GM18507 (cell line): ENCODE measurements around the gene KIRREL3.

ENCODE experiments used
- DNase-seq: peaks from one replicate; pipeline ENCODE4 v3.0.0; 2011; ENCODE audit warnings: low read depth; ENCODE audit not compliant: insufficient read length; ENCODE audit errors: extremely low spot score
- FAIRE-seq: peaks from 2 replicates; lab custom pipeline; 2011; peaks lifted over from hg19 to GRCh38; lab: Jason Lieb, UNC

The KIRREL3 gene

GRCh38 chr11:126999366-126999765, 1.2 kb downstream of the KIRREL3 start:
- FAIRE-seq, result no peak

DNA sequence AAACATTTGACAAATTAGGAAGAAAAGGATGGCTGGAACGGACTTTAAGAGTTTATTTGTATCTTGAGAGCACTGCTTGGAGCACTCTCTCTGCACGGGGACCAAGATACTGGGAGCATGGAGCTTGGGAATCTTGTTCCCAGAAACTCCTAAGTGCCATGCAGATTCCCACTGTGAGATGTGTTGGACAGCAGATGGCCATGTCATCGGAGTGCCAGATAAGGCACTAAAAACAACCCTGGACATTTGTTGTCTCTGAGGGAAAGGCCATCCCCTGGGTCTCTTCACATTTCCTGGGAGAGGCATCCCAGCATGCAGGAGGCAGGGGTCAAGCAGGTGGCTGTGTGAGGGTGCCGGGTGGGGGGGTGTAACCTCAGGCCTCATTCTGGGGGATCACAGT, 2.9 kb downstream of the KIRREL3 start:
- FAIRE-seq (no peak), DNase-seq (no peak)

More at GRCh38 chr11:126999366-126999765, 1.2 kb downstream of the KIRREL3 start:
- no peak for DNase-seq

- DNase-seq, result no peak
- no peak for FAIRE-seq
These were observed 3.4 kb downstream of the KIRREL3 start for GRCh38 chr11:126997196-126997595.

- FAIRE-seq (no peak), DNase-seq (no peak)
These were observed 4.3 kb downstream of the KIRREL3 start for GRCh38 chr11:126996036-126996804.

- FAIRE-seq, result no peak
- no peak for DNase-seq
These were observed 7.0 kb downstream of the KIRREL3 start for GRCh38 chr11:126993599-126993998.

DNA sequence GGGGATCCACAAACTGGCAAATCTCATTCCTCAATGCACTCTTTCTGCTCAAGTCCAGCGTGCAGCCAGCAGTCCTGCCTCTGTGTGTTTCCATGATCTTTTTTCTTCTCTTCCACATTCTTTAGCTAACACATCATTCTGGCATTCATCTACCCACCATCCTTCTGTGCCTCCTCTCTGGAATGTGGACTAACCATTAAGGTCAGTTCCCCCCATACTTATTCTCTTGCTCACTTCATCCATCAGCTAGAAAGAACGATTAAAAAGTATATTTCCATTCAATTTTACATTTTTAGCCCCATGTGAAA, 7.8 kb downstream of the KIRREL3 start:
- FAIRE-seq (no peak), DNase-seq (no peak)

GRCh38 chr11:126992065-126992803, 8.3 kb downstream of the KIRREL3 start:
- FAIRE-seq, result no peak
- DNase-seq, result no peak

GRCh38 chr11:126991596-126991995, 9.0 kb downstream of the KIRREL3 start:
- no peak for DNase-seq
- FAIRE-seq, result no peak

GRCh38 chr11:126990716-126991480, 9.7 kb downstream of the KIRREL3 start:
- DNase-seq (no peak), FAIRE-seq (no peak)

DNA sequence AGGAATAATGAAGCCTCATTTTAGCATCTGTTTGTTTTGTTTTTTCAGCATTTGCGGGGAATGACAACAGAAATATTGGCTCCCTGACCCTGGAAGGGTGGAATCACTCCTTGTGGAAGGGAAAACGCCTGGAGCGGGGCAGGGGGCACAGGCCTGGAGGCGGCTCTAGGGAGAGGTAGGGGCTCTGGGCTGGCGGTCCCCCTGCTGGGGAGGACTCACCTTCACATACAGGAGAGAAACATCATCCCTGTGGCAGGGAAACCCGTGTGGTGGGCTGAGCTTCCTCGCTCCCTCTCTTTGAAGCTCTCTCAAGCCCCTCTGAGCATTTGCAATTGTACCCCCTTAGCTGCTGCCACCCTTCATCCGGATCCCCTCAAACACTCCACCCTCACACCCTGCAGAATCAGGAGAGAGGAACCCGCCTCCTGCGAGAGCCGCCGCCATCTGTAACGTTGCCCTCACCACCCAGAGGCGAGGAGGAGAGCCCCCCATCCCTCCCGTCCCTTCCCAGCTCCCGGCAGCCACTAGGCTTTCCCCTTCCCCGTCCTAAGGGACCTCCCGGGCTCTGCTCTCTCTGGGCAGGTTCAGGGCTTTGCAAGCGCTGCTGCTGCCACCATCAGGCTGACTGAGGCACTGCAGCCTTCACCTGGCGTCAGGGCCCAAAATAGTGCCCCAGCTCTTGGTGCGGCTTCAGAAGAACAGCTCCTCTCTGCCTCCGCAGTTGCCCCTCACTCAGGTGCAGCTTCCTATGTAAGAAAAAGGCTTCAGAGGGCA, 10.4 kb downstream of the KIRREL3 start:
- DNase-seq (peak; percentile 60), FAIRE-seq (peak; percentile 86)

DNA sequence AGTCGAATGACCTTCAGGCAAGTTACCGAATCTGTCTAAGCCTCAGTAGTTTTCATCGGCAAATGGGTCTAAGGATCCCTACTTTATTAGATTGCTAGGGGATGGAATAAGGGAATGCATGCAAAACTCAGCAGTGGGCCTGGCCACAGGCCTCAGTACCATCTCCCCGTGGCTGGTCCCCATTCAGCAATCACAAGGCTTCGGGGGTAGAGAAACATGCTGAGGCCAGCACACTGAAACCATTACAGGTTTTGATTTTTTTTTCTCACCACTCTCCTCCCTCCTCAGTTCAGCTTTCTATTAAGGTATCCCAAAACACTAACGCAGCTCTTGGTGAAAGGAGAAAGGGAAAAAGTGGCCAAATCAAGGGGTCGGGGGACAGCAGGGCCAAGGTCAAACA, 11.9 kb downstream of the KIRREL3 start:
- DNase-seq, result no peak
- FAIRE-seq, result no peak

DNA sequence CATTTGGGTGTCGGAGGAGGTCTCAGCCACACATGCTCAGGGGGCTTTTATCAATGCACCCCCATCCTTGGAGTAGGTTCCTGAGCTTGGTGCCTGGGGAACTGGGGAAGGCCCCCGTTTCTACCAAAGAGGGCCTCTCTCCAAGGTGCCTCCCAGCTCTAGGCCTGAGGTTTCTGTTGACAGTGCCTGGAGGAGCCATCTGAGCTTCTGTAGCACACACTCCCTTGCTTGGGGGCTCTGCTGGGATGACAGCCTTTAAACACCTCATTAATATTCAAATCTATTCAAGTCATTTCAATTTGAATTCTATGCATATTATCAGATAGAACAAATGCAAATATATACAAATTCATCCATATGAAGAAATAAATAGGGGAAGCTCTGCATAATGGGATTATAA, 18.9 kb downstream of the KIRREL3 start:
- DNase-seq, result no peak
- FAIRE-seq, result no peak

DNA sequence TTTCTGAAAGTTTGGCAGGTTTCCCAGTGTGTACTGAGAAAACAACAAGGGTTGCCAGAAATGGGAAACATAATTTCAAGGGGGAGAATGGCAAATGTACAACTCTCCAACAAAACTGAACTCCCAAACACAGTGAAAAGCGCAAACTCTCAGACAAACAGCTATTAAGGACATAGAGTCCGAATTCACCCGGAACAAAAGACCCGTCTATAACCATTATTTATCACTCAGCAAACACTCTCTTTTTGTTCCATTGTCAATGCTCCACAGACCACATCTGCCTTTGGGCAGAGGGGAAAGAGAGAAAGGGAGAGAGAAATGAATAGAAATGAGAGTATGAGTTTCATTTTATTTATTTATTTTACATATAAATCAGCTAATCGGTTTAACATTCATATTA, 21.7 kb downstream of the KIRREL3 start:
- DNase-seq (no peak), FAIRE-seq (no peak)

DNA sequence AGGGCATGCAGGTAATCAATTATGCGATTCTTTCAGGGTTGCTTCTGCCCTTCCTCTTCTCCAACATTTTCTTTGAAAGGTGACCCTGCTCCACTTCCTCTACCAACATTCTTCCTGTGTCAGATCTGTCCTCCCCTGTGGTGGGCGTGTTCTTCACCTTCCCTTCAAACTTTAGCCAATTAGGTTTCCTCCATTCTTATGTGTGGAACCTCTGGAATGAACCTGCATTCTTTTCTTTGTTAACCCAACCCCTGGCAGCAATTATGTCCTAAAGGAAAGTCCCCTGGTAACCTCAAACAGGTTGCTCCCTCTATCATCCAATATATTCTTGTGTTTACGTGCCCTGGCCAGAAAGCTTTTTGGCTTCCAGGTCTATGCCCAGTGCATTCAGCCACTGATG, 22.4 kb downstream of the KIRREL3 start:
- FAIRE-seq (no peak), DNase-seq (no peak)

DNA sequence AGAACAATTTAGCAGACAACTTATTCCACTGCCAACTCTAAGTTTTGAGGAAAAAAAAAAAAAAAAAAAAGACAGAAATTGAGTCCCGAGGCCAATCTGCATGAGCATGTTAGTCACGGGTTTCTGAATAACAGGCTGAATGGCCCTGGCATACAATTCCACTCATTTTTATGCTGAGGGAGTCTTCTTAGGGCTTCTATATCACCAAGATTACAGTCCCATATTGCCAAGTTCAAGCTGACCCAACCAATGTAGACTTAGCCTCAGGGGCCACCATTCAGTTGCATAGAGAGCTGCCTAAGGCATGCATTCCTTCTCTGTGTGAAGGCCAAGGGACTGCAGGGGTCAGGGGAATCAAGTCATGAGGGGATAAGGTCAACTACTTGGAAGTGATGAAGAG, 27.5 kb downstream of the KIRREL3 start:
- no peak for FAIRE-seq
- DNase-seq, result no peak

- DNase-seq (no peak), FAIRE-seq (no peak)
These were observed 29.3 kb downstream of the KIRREL3 start for GRCh38 chr11:126971305-126971704.

- FAIRE-seq (no peak), DNase-seq (no peak)
These were observed 30.6 kb downstream of the KIRREL3 start for GRCh38 chr11:126969865-126970479.

DNA sequence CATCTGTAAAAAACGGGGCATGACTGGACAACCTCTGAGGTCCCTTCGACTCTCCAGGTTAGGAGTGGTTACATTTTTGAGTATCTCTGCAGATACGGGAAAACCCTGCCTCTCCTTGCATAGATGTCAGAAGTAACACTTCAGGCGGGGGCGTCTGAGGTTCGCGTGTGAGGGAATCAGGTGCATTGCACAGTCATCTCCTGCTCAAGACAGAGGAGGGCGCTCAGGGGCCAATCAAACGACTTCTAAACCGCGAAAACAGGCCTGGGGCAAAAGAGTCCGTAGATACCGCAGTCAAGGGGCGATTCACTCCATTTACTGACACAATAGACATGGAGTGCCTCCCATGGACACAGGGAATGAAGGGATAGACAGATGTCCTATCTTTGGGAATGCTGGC, 31.7 kb downstream of the KIRREL3 start:
- DNase-seq (no peak), FAIRE-seq (no peak)

DNA sequence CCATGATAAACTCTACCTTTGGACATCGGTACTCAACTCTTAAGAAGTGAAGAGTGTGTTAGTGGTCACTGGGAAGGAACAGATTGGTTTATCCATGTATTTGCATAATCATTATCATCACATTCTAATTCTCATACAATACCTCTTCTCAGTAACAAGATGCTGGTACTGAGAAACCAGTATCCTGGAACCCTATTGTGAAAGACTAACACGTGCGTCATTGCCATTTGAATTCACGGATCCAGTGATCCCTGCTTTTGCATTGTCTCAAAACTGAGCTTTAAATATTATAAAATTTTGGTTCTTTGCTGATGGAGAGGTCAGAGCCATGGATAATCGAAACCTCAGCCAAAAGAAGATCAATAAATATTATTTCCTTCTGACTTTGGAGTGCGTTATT, 35.2 kb downstream of the KIRREL3 start:
- no peak for FAIRE-seq
- no peak for DNase-seq
